ENCODE results near the gene MAD1L1.
A peak's percentile ranks its signal among the peaks of the same experiment; 100 is the strongest.

MAD1L1 gene

GRCh38 chr7:1918881-1919525 is 313.7 kb downstream of the MAD1L1 start:
- no peak for TF ChIP-seq CTCF (conservative IDR thresholded peaks at IDR 0.05; ENCODE audit: low read length)
- H3K4me3 ChIP-seq (ENCODE audit: low read length), result no peak overlapping the region
- DNase-seq (ENCODE audit: low read depth), result no peak

GRCh38 chr7:1918063-1918645 is 314.6 kb downstream of the MAD1L1 start:
- TF ChIP-seq CTCF (conservative IDR thresholded peaks at IDR 0.05; ENCODE audit: low read length), result no peak
- H3K4me3 ChIP-seq (ENCODE audit: low read length), result no peak overlapping the region
- no peak for DNase-seq (ENCODE audit: low read depth)

- no peak for TF ChIP-seq CTCF (conservative IDR thresholded peaks at IDR 0.05; ENCODE audit: low read length)
- peak; percentile 70 for DNase-seq (ENCODE audit: low read depth)
- H3K4me3 ChIP-seq (ENCODE audit: low read length), result no peak overlapping the region
Observed at GRCh38 chr7:1917221-1918062, 315.3 kb downstream of the MAD1L1 start.

GRCh38 chr7:1916601-1916970 is 316.2 kb downstream of the MAD1L1 start:
- H3K4me3 ChIP-seq (ENCODE audit: low read length), result no peak overlapping the region
- TF ChIP-seq CTCF (conservative IDR thresholded peaks at IDR 0.05; ENCODE audit: low read length), result no peak
- no peak for DNase-seq (ENCODE audit: low read depth)

GRCh38 chr7:1915956-1916600 is 316.7 kb downstream of the MAD1L1 start:
- H3K4me3 ChIP-seq (ENCODE audit: low read length), result no peak overlapping the region
- DNase-seq (ENCODE audit: low read depth), result no peak
- TF ChIP-seq CTCF (conservative IDR thresholded peaks at IDR 0.05; ENCODE audit: low read length), result no peak

GRCh38 chr7:1915326-1915725 is 317.4 kb downstream of the MAD1L1 start:
- DNase-seq (ENCODE audit: low read depth), result no peak
- H3K4me3 ChIP-seq (ENCODE audit: low read length), result no peak overlapping the region
- TF ChIP-seq CTCF (conservative IDR thresholded peaks at IDR 0.05; ENCODE audit: low read length), result no peak
